SK-N-SH (cell line): ENCODE results near the gene KRT74. TPM values are rescaled to one million over a fixed set of nuclear protein-coding genes. Genes with fewer than 3 reads are reported as not detected.

Experiments used
- CTCF ChIA-PET: fragments of 300-600, 350-600 bp; formaldehyde crosslinking; extraction: SDS; loops from one replicate; lab custom pipeline; 2021; lab: Yijun Ruan, JAX
- POLR2A ChIA-PET: fragments of 350-600 bp; sonication (Branson Sonifier 250); formaldehyde crosslinking; extraction: SDS; loops from one replicate; lab custom pipeline; 2020; ENCODE audit warnings: antibody characterized with exemption, inconsistent platforms; lab: Yijun Ruan, JAX
- DNase-seq: peaks from one replicate; pipeline ENCODE4 v3.0.0; 2012
- H2AFZ ChIP-seq: fragments of 200-600 bp; sonication (generic); 2 replicates; pipeline ENCODE4 v1.8.1; 2016; ENCODE audit warnings: antibody characterized with exemption, mild to moderate bottlenecking, low read depth
- H3F3A ChIP-seq: fragments of 200-600 bp; sonication (generic); replicated peaks from 2 replicates; pipeline ENCODE3; 2016; ENCODE audit warnings: antibody characterized with exemption, mild to moderate bottlenecking; ENCODE audit not compliant: insufficient read depth
- H3K27ac ChIP-seq, 2 experiments: fragments of 200-500 bp in 1 of 2; fragments of 200-600 bp in 1 of 2; sonication (Bioruptor generic) in 1 of 2; sonication (generic), shearing (Covaris generic) in 1 of 2; 2 replicates each; pipeline versions ENCODE4 v1.5.1 to v1.6.1; 2014 to 2016; ENCODE audit warnings: low read depth in 2 of 2, inconsistent platforms in 1 of 2, low read length in 1 of 2, mild to moderate bottlenecking in 1 of 2, mixed read lengths in 1 of 2
- H3K27me3 ChIP-seq: fragments of 200-600 bp; sonication (generic), shearing (Covaris generic); 2 replicates; pipeline ENCODE4 v1.6.1; 2016; ENCODE audit warnings: mixed run types; ENCODE audit not compliant: insufficient read depth
- H3K36me3 ChIP-seq, 2 experiments: fragments of 200-500 bp in 1 of 2; fragments of 200-600 bp in 1 of 2; sonication (Bioruptor generic) in 1 of 2; sonication (generic) in 1 of 2; replicated peaks in 1 of 2; 2 replicates each; pipeline versions ENCODE3 to v1.5.1; 2014 to 2016; ENCODE audit warnings: low read length in 1 of 2, mild to moderate bottlenecking in 1 of 2; ENCODE audit not compliant: insufficient read depth in 2 of 2, control insufficient read depth in 1 of 2
- H3K4me1 ChIP-seq, 2 experiments: fragments of 200-500 bp in 1 of 2; fragments of 200-600 bp in 1 of 2; sonication (Bioruptor generic) in 1 of 2; sonication (generic), shearing (Covaris generic) in 1 of 2; 2 replicates each; pipeline versions ENCODE4 v1.5.1 to v1.6.1; 2014 to 2016; ENCODE audit warnings: low read depth in 1 of 2, low read length in 1 of 2, mixed run types in 1 of 2; ENCODE audit not compliant: insufficient read depth in 2 of 2, control insufficient read depth in 1 of 2
- H3K4me2 ChIP-seq: fragments of 200-600 bp; sonication (generic), shearing (Covaris generic); 2 replicates; pipeline ENCODE4 v1.6.1; 2017; ENCODE audit warnings: mixed run types
- H3K4me3 ChIP-seq, 2 experiments: fragments of 200-500 bp in 1 of 2; fragments of 200-600 bp in 1 of 2; sonication (Bioruptor generic) in 1 of 2; sonication (generic), shearing (Covaris generic) in 1 of 2; 2 replicates each; pipeline versions ENCODE4 v1.5.1 to v1.8.1; 2014 to 2016; ENCODE audit warnings: low read depth in 2 of 2, inconsistent platforms in 1 of 2, low read length in 1 of 2, mild to moderate bottlenecking in 1 of 2, mixed read lengths in 1 of 2, moderate library complexity in 1 of 2
- H3K79me2 ChIP-seq: fragments of 200-600 bp; sonication (generic); 2 replicates; pipeline ENCODE4 v1.8.1; 2017; ENCODE audit warnings: mild to moderate bottlenecking; ENCODE audit not compliant: insufficient read depth
- H3K9ac ChIP-seq: fragments of 200-600 bp; sonication (generic); 2 replicates; pipeline ENCODE4 v1.6.1; 2017; ENCODE audit warnings: mixed run types
- H3K9me2 ChIP-seq: fragments of 200-600 bp; sonication (generic); 2 replicates; pipeline ENCODE4 v1.6.1; 2017; ENCODE audit warnings: mixed run types
- H3K9me3 ChIP-seq: fragments of 200-600 bp; sonication (generic); 2 replicates; pipeline ENCODE4 v1.6.1; 2017; ENCODE audit warnings: mixed run types, mild to moderate bottlenecking, moderate library complexity
- H4K20me1 ChIP-seq: fragments of 200-600 bp; sonication (generic); 2 replicates; pipeline ENCODE4 v1.6.1; 2017; ENCODE audit warnings: mild to moderate bottlenecking, mixed run types; ENCODE audit not compliant: insufficient read depth
- CHD2 ChIP-seq: fragments of 150-350 bp; IDR thresholded peaks from 2 replicates; pipeline ENCODE4 v1.6.1; 2018; ENCODE audit warnings: low read length; ENCODE audit not compliant: partially characterized antibody
- ELF1 ChIP-seq: IDR thresholded peaks from 2 replicates; pipeline ENCODE4 v1.4.0; 2012
- EP300 ChIP-seq, 2 experiments: IDR thresholded peaks; 2 replicates each; pipeline versions ENCODE4 v1.4.0 to v1.6.1; 2012; ENCODE audit warnings: borderline replicate concordance in 1 of 2, low read depth in 1 of 2, low read length in 1 of 2
- EZH2phosphoT487 ChIP-seq: fragments of 200-600 bp; sonication (generic); IDR thresholded peaks from 2 replicates; pipeline ENCODE4 v1.6.1; 2017; ENCODE audit warnings: low read depth, mixed run types, mild to moderate bottlenecking, antibody characterized with exemption, moderate library complexity, borderline replicate concordance
- FOSL2 ChIP-seq: IDR thresholded peaks from 2 replicates; pipeline ENCODE4 v1.4.0; 2012; ENCODE audit warnings: low read depth, mild to moderate bottlenecking, moderate library complexity, borderline replicate concordance
- FOXM1 ChIP-seq: IDR thresholded peaks from 2 replicates; pipeline ENCODE4 v1.4.0; 2012; ENCODE audit warnings: low read depth, mild to moderate bottlenecking
- GABPA ChIP-seq: IDR thresholded peaks from 2 replicates; pipeline ENCODE4 v1.4.0; 2012; ENCODE audit warnings: low read depth, mild to moderate bottlenecking
- IRF3 ChIP-seq: fragments of 150-350 bp; IDR thresholded peaks from 2 replicates; pipeline ENCODE4 v1.6.1; 2016; ENCODE audit warnings: mild to moderate bottlenecking, low read depth, low read length
- MAX ChIP-seq: IDR thresholded peaks from 2 replicates; pipeline ENCODE4 v1.4.0; 2012; ENCODE audit warnings: low read depth
- MEF2A ChIP-seq: IDR thresholded peaks from 2 replicates; pipeline ENCODE4 v1.4.0; 2012; ENCODE audit warnings: low read depth, borderline replicate concordance
- NFIC ChIP-seq: IDR thresholded peaks from 2 replicates; pipeline ENCODE4 v1.4.0; 2012; ENCODE audit warnings: borderline replicate concordance
- PBX3 ChIP-seq: IDR thresholded peaks from 2 replicates; pipeline ENCODE4; 2012
- POLR2AphosphoS5 ChIP-seq: IDR thresholded peaks from 2 replicates; pipeline ENCODE4 v1.6.1; 2012; ENCODE audit warnings: low read depth, low read length
- RAD21 ChIP-seq: IDR thresholded peaks from 2 replicates; pipeline ENCODE4 v1.6.1; 2012; ENCODE audit warnings: mild to moderate bottlenecking, low read length
- RFX5 ChIP-seq: IDR thresholded peaks from 2 replicates; pipeline ENCODE4 v1.6.1; 2012; ENCODE audit warnings: mild to moderate bottlenecking, improper control_type of control experiment, low read length
- SIN3A ChIP-seq: IDR thresholded peaks from 2 replicates; pipeline ENCODE4 v1.6.1; 2012; ENCODE audit warnings: low read depth, mild to moderate bottlenecking, low read length, moderate library complexity, borderline replicate concordance
- TAF1 ChIP-seq: IDR thresholded peaks from 2 replicates; pipeline ENCODE4 v1.6.1; 2012; ENCODE audit warnings: low read depth, mild to moderate bottlenecking, low read length, moderate library complexity, borderline replicate concordance
- TCF12 ChIP-seq: IDR thresholded peaks from 2 replicates; pipeline ENCODE4 v1.4.0; 2012
- TEAD4 ChIP-seq: IDR thresholded peaks from 2 replicates; pipeline ENCODE4 v1.4.0; 2012; ENCODE audit warnings: mild to moderate bottlenecking, borderline replicate concordance; ENCODE audit not compliant: insufficient read depth
- YY1 ChIP-seq: IDR thresholded peaks from 2 replicates; pipeline ENCODE4 v1.4.0; 2012; ENCODE audit warnings: low read depth, mild to moderate bottlenecking
- WGBS: methylation state at CpG from one replicate; pipeline ENCODE4 v1.1.6; 2017; ENCODE audit warnings: low lambda C conversion rate; 5-methylcytosine and 5-hydroxymethylcytosine counted together
- polyA plus RNA-seq, 3 experiments: library from polyadenylated mRNA; depleted of rRNA; stranded (reverse); fragments of >200 nt; gene quantifications; 2 replicates each; pipeline ENCODE4 v1.2.3, GENCODE V29; 2012

The KRT74 gene
- polyA plus RNA-seq, 1 of the 3 experiments (the other 2 are of a cell fraction): not detected

- WGBS: 37% methylated on average over 7 of the region's 8 CpGs
- Histone ChIP-seq H3K79me2 (no peaks in the 10 kb centered on the region), H3K4me2 (no peak overlapping the region), H3K9me2 (no peaks in the 10 kb centered on the region), H3K27ac (no peak overlapping the region), H3K9me3 (no peaks in the 10 kb centered on the region), H3K4me1 (no peaks in the 10 kb centered on the region), H3K36me3 (no peaks in the 10 kb centered on the region), H4K20me1 (no peaks in the 10 kb centered on the region), H2AFZ (no peak overlapping the region), H3K27me3 (peaks cover 50% of the 10 kb centered on the region; the same call in 1 of the 2 replicates), H3K9ac (no peak overlapping the region), H3F3A (no peaks in the 10 kb centered on the region), H3K4me3 (no peak overlapping the region)
- ChIA-PET POLR2A (no interaction called here), CTCF (no interaction called here)
- TF ChIP-seq PBX3 (no peak), YY1 (no peak), TAF1 (no peak), NFIC (no peak), FOXM1 (no peak), RAD21 (no peak), TEAD4 (no peak), MEF2A (no peak)
- no peak for DNase-seq
These were observed 47.1 kb downstream of the KRT74 start for GRCh38 chr12:52526511-52526951.

GRCh38 chr12:52525661-52526499, 47.8 kb downstream of the KRT74 start:
- H3K9ac ChIP-seq: no peak overlapping the region
- no peaks in the 10 kb centered on the region for H3F3A ChIP-seq
- no peak overlapping the region for H3K27ac ChIP-seq
- no peak overlapping the region for H2AFZ ChIP-seq
- ChIA-PET CTCF (interaction anchor here (0.6 kb wide), 1 partner anchor 341 kb away, joined by 3 read pairs; no protein-coding TSS in a partner anchor), POLR2A (no interaction called here)
- peaks cover 50% of the 10 kb centered on the region; the same call in 1 of the 2 replicates for H3K27me3 ChIP-seq
- no peaks in the 10 kb centered on the region for H4K20me1 ChIP-seq
- no peaks in the 10 kb centered on the region for H3K9me2 ChIP-seq
- H3K9me3 ChIP-seq: no peaks in the 10 kb centered on the region
- no peaks in the 10 kb centered on the region for H3K79me2 ChIP-seq
- no peaks in the 10 kb centered on the region for H3K36me3 ChIP-seq
- 23% methylated on average over 13 of the region's 13 CpGs for WGBS
- TF ChIP-seq GABPA (no peak), RAD21 (no peak), FOXM1 (no peak), IRF3 (no peak), MEF2A (no peak), SIN3A (no peak), RFX5 (no peak), EP300 (IDR thresholded peaks at IDR 0.05; ENCODE audit: borderline replicate concordance in 1 of 2, low read depth in 1 of 2, low read length in 1 of 2) (no peak), EZH2phosphoT487 (no peak), CHD2 (no peak), POLR2AphosphoS5 (no peak), TCF12 (no peak), MAX (no peak), FOSL2 (no peak), ELF1 (no peak), TEAD4 (no peak)
- H3K4me2 ChIP-seq: no peak overlapping the region
- H3K4me3 ChIP-seq: no peak overlapping the region
- H3K4me1 ChIP-seq: no peaks in the 10 kb centered on the region
- DNase-seq: no peak
